Measurements from ENCODE around the gene CFAP206.
"Not testable (repeated sequence)": the region's sequence is repeated elsewhere in the genome, so short reads cannot be mapped to it uniquely, and the experiment has no call there.

The CFAP206 gene

GRCh38 chr6:87473419-87473903 is 65.7 kb downstream of the CFAP206 start:
- CTCF ChIA-PET, result no interaction called here
- TF ChIP-seq, protein P1, sequence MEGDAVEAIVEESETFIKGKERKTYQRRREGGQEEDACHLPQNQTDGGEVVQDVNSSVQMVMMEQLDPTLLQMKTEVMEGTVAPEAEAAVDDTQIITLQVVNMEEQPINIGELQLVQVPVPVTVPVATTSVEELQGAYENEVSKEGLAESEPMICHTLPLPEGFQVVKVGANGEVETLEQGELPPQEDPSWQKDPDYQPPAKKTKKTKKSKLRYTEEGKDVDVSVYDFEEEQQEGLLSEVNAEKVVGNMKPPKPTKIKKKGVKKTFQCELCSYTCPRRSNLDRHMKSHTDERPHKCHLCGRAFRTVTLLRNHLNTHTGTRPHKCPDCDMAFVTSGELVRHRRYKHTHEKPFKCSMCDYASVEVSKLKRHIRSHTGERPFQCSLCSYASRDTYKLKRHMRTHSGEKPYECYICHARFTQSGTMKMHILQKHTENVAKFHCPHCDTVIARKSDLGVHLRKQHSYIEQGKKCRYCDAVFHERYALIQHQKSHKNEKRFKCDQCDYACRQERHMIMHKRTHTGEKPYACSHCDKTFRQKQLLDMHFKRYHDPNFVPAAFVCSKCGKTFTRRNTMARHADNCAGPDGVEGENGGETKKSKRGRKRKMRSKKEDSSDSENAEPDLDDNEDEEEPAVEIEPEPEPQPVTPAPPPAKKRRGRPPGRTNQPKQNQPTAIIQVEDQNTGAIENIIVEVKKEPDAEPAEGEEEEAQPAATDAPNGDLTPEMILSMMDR (IDR thresholded peaks at IDR 0.05; ENCODE audit: control extremely low read depth, extremely low read depth, low read depth, missing control alignments), result no peak
- POLR2A ChIA-PET, result no interaction called here
- no peak for DNase-seq (ENCODE audit: extremely low spot score)

- ChIA-PET CTCF (no interaction called here), POLR2A (no interaction called here)
- TF ChIP-seq, protein P1 (IDR thresholded peaks at IDR 0.05; ENCODE audit: control extremely low read depth, extremely low read depth, low read depth, missing control alignments), result no peak
- no peak for DNase-seq (ENCODE audit: extremely low spot score)
Observed at GRCh38 chr6:87481931-87482330, 74.2 kb downstream of the CFAP206 start.

GRCh38 chr6:87482366-87482765 is 74.6 kb downstream of the CFAP206 start:
- ChIA-PET POLR2A (no interaction called here), CTCF (no interaction called here)
- TF ChIP-seq, protein P1 (IDR thresholded peaks at IDR 0.05; ENCODE audit: control extremely low read depth, extremely low read depth, low read depth, missing control alignments), result no peak
- DNase-seq (ENCODE audit: extremely low spot score), result no peak

GRCh38 chr6:87483929-87484328 is 76.2 kb downstream of the CFAP206 start:
- CTCF ChIA-PET, result interaction anchor here (0.9 kb wide), 1 partner anchor 11 kb away, joined by 3 read pairs; no protein-coding TSS in a partner anchor
- TF ChIP-seq, protein P1 (IDR thresholded peaks at IDR 0.05; ENCODE audit: control extremely low read depth, extremely low read depth, low read depth, missing control alignments), result no peak
- DNase-seq (ENCODE audit: extremely low spot score), result no peak
- POLR2A ChIA-PET, result no interaction called here

DNA sequence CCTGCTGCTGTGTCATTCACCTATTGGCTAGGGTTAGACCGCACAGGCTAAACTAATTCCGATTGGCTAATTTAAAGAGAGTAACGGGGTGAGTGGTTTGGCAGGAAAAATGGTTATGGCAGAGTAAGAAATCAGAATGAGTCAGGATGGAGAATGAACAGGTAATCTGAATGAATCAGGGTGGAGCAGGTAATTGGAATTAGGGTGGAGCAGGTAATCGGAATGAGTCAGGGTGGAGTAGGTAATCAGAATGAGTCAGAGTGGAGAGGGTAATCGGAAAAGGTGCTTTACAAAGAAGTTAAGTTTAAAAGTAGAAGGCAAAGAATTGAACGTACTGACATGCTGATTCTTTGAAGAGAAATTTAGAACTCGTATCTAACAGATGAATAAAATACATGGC is 76.7 kb downstream of the CFAP206 start:
- DNase-seq (ENCODE audit: extremely low spot score), result no peak
- POLR2A ChIA-PET, result no interaction called here
- TF ChIP-seq, protein P1 (IDR thresholded peaks at IDR 0.05; ENCODE audit: control extremely low read depth, extremely low read depth, low read depth, missing control alignments), result no peak
- CTCF ChIA-PET, result interaction anchor here (0.9 kb wide), 1 partner anchor 10 kb away, joined by 3 read pairs; no protein-coding TSS in a partner anchor

DNA sequence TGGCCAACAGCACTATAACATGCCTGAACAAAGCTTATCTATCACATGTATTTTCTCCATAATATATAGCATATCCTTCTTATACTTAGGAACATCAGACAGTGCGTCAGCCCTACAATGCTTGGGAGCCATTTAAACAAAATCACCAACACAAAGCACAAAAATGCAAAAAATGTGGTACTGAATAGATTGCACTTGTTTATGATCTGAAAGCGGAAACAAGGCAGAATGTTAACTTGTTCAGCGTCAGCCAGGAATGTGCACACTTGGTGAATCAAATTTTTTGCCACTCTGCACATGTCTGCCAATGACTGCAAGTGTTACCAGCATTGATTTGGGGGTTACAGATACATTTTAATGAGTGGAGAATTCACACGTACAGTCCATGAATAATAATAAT is 79.8 kb downstream of the CFAP206 start:
- DNase-seq (ENCODE audit: extremely low spot score), result no peak
- TF ChIP-seq, protein P1 (IDR thresholded peaks at IDR 0.05; ENCODE audit: control extremely low read depth, extremely low read depth, low read depth, missing control alignments), result no peak
- ChIA-PET POLR2A (no interaction called here), CTCF (no interaction called here)

- POLR2A ChIA-PET; DNase-seq (ENCODE audit: extremely low spot score): not testable (repeated sequence)
- CTCF ChIA-PET, result interaction anchor here (0.9 to 2.2 kb wide), 4 partner anchors 9 to 19 kb away, joined by 3 to 8 read pairs (median 4); no protein-coding TSS in a partner anchor
Observed at GRCh38 chr6:87489326-87489725, 81.6 kb downstream of the CFAP206 start.

All from GM10248 (cell line).